ENCODE results near the gene LDB1.

DNA sequence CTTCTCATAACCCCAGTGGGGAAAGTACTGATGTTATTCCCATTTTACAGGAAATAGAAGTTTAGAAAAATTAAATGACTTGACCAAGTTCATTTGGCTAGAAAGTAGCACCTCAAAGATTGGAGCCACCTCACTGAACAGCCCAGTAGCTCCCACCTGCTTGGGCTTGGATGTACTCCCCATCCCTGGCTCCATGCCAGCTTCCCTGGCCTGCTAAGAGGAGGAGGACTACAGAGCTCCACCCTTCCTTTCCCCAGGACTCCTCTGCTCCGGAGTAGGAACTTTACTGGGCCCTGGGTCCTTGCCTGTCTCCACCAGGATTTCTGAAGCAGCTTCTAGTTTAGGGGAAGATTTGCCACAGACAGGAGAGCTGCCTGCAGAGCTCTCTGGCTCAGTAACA, 52.0 kb downstream of the LDB1 start:
- TF ChIP-seq YY1 (IDR thresholded peaks at IDR 0.05; ENCODE audit: insufficient read depth, insufficient read length) (no peak), SUZ12 (IDR thresholded peaks at IDR 0.05; ENCODE audit: extremely low read depth, insufficient read depth, insufficient read length) (no peak), ZNF274 (IDR thresholded peaks at IDR 0.05; ENCODE audit: low read depth, low read length) (no peak)

Data from NT2/D1 (cell line).